GM20000 (cell line): Measurements from ENCODE around the gene SH3RF3.

ENCODE experiments used
- DNase-seq: peaks from one replicate; pipeline ENCODE4 v3.0.0; 2012; ENCODE audit warnings: low spot score
- TF ChIP-seq, protein P1 (sequence below): IDR thresholded peaks from 2 replicates; pipeline ENCODE4 v1.5.1; 2012; ENCODE audit warnings: mild to moderate bottlenecking, control low read depth; ENCODE audit errors: extremely low read depth, missing control alignments

The SH3RF3 gene

DNA sequence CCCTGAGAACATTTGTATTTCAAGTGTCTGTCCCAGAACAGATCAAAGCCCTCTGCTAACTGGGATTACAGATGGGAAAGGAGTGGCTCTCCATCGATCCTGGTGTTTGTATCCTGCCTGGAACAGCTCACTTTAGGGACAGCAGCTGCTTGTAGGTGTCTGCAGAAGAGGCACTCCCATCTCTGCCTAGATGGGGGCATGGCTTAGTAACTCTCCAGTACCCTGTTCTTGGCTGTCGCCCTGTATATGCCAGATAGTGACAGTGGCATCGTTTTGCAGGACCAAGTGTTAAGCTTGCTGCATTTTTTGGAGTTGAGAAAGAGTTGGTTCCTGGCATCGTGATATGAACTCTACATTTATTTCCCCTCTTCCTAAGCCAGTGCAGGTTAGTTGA lies 189.9 kb downstream of the SH3RF3 start:
- DNase-seq = no peak
- TF ChIP-seq, protein P1, sequence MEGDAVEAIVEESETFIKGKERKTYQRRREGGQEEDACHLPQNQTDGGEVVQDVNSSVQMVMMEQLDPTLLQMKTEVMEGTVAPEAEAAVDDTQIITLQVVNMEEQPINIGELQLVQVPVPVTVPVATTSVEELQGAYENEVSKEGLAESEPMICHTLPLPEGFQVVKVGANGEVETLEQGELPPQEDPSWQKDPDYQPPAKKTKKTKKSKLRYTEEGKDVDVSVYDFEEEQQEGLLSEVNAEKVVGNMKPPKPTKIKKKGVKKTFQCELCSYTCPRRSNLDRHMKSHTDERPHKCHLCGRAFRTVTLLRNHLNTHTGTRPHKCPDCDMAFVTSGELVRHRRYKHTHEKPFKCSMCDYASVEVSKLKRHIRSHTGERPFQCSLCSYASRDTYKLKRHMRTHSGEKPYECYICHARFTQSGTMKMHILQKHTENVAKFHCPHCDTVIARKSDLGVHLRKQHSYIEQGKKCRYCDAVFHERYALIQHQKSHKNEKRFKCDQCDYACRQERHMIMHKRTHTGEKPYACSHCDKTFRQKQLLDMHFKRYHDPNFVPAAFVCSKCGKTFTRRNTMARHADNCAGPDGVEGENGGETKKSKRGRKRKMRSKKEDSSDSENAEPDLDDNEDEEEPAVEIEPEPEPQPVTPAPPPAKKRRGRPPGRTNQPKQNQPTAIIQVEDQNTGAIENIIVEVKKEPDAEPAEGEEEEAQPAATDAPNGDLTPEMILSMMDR = no peak

DNA sequence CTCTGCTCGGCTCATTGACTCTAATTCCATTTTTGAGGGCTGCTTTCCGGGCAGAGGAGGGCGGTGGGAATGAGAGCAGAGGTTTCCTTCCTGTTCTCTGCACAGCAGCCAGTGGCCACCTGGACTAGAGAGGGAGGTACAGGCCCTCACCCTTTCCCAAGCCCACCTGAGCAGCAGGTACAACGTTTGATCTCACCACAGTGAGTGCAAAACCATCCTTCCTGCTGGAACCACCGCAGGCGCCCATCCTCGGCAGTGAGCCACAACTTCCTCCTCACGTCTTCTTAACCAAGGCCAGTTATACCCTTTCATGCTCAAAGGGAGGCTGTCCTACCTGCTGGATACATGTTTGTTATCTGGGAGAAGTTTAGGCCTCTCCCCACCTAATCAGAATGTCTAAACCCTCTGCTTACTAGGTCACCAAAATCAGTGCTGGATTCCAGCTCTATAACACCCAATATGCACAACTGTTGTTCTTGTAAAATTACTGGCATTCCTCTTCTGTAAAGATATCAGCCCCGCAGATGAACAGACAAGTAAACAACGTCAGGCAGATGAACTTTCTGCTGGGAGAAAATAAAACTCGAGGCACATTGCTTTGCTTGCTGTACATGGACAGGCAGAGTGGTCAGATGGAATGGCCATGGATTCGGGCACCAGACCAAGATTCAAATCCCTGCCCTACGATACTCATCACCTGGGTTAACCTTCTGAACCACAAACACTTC lies 191.4 kb downstream of the SH3RF3 start:
- TF ChIP-seq, protein P1 = no peak
- DNase-seq = no peak

DNA sequence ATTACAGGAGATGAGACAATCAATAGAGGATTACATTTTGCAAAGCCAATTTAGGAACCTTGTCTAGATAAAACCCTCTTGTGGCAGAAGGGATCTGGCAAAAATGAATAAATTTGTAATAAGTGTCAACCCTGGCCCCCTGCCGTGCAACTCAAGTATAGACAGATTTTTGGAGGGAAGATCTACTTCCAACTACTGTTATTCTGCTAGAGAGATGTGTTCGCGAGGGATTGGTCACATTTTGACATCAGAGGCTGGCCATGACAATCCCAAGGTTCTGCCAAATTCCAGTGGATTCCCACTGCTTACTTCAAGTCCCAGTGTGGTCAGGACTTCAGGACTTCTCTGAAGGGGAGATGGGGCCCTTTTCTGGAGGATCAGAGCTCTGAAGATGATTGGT lies 192.6 kb downstream of the SH3RF3 start:
- TF ChIP-seq, protein P1 = no peak
- DNase-seq = no peak

DNA sequence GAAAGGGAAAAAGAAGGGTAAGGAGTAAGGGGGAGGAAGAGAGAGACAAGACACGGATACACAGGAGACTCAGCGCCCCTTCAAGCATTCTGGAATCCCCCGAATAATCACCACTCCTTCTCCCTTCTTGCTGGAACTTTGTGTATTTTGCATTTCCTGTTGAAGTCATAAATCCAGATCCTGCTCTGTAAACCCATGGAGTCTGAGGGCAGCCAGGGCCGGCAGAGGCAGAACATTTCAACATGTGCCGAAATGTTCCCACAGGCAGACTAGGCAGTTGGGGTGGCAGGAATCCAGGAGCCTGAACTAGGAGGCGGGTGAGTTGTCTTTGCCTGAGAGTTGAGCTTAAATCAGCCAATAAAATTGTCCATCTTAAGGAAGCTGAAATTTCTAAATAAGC lies 193.1 kb downstream of the SH3RF3 start:
- TF ChIP-seq, protein P1 = no peak
- no peak for DNase-seq

DNA sequence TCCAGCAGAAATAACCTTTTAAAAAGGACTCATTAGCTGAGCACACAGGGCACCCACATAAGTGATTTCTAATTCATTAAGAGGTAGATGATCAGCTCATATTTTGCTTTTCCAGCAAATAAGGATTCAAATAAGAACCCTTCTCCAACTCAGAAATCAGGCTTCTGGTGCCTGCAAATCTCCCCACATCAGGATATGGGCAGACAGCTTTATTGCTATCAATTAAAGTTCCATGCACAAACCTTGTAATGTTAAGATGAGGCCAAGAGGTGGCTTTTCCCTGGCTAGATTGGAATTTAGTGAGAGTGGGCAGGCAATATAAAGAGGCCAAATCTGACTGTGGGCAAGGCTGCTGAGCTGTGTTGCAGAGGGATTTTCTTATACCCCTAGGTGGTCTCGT lies 193.6 kb downstream of the SH3RF3 start:
- no peak for DNase-seq
- TF ChIP-seq, protein P1 = no peak

DNA sequence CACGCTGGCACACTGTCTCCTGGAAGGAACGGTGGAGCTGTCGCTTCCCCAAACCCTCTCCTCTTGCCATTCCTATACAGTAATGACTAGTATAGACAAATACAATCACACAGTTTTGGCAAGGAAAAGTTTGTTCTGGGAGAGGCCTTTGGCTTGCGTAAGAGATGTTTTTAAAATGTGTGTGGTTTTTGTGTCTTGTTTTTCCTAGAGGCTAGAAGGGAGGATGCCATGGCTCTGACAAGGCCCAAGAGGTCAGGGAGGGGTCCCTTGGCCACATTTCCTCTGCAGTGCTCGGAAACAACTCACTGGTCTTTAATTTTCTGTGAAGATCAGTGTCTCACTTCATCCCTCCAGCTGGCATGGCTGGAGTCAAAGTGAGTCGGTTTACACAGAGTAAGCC lies 195.9 kb downstream of the SH3RF3 start:
- TF ChIP-seq, protein P1 = no peak
- DNase-seq = no peak

DNA sequence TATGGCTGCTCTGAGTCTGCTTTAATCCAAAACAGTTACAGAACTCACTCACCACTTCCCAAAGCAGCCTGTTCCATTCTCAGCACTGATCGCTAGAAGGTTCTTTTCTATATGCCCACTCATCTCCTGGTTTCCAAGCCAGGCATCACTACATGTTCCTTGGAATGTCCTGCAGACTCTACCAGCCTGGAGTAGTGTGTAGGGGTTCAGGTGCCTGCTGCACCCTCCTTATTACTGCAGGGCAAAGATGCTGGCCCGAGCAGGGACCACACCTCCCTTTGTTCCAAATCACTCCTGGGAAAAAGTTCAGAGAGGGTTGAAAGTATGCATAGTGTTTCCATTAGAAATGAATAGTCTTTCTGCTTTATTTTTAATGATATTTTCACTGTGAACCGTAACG lies 196.6 kb downstream of the SH3RF3 start:
- no peak for DNase-seq
- TF ChIP-seq, protein P1 = no peak
